K562 (cell line): Measurements from ENCODE around the gene CHN2. TPM values are rescaled to one million over a fixed set of nuclear protein-coding genes. Genes with fewer than 3 reads are reported as not detected.

Experiments used
- ATAC-seq: fragments of 200-7000 bp; cut with Tn5 transposase; 3 replicates; pipeline ENCODE4 v1.9.1; 2020; ENCODE audit warnings: moderate library complexity
- BruUV-seq: library from RNA; stranded (reverse); fragments of 400-500 nt; replicated peaks from 2 replicates; lab custom pipeline; 2021; lab: Mats Ljungman, UMichigan
- CTCF ChIA-PET: fragments of 300-600 bp; formaldehyde crosslinking; extraction: SDS; loops from one replicate; lab custom pipeline; 2021; ENCODE audit warnings: low intra/inter-chr PET ratio; lab: Yijun Ruan, JAX
- POLR2A ChIA-PET: fragments of 300-600, 350-650 bp; sonication (Branson Sonifier 250); formaldehyde crosslinking; extraction: SDS; loops from one replicate; lab custom pipeline; 2021; ENCODE audit warnings: antibody characterized with exemption, inconsistent platforms; lab: Yijun Ruan, JAX
- DNase-seq, 4 experiments: peaks; one replicate each; pipeline versions ENCODE4 v3.0.0 to v3.0.0-alpha.2; 2011 to 2018; ENCODE audit warnings: low spot score in 3 of 4, mixed read lengths in 3 of 4; ENCODE audit errors: extremely low read depth in 1 of 4
- FAIRE-seq: peaks from 2 replicates; lab custom pipeline; 2011; peaks lifted over from hg19 to GRCh38; lab: Jason Lieb, UNC
- H2AFZ ChIP-seq: 2 replicates; pipeline ENCODE4 v1.6.0; 2011; ENCODE audit warnings: low read depth, low read length, control low read depth, inconsistent platforms
- H3K27ac ChIP-seq: fragments of 200-600 bp; 3 replicates; pipeline ENCODE4 v1.8.0; 2011; ENCODE audit warnings: low read depth, mild to moderate bottlenecking, control low read depth, inconsistent platforms, low read length, moderate library complexity, mixed read lengths; ENCODE audit errors: extremely low read depth
- H3K27me3 ChIP-seq, 2 experiments: fragments of 300-600 bp in 1 of 2; 2 replicates in 1 of 2; 3 replicates in 1 of 2; pipeline versions ENCODE4 v1.6.0 to v1.8.0; 2011; ENCODE audit warnings: inconsistent platforms in 2 of 2, low read length in 2 of 2, mild to moderate bottlenecking in 1 of 2, mixed read lengths in 1 of 2, moderate library complexity in 1 of 2; ENCODE audit not compliant: control insufficient read depth in 2 of 2, insufficient read depth in 2 of 2
- H3K36me3 ChIP-seq: fragments of 300-600 bp; 3 replicates; pipeline ENCODE4 v1.8.0; 2011; ENCODE audit warnings: mild to moderate bottlenecking, low read length, inconsistent platforms; ENCODE audit not compliant: control insufficient read depth, insufficient read depth
- H3K4me1 ChIP-seq, 2 experiments: fragments of 200-600 bp in 1 of 2; replicated peaks in 1 of 2; 2 replicates in 1 of 2; 3 replicates in 1 of 2; pipeline versions ENCODE4 v1.5.1 to v1.8.0; 2011; ENCODE audit warnings: inconsistent platforms in 2 of 2, low read length in 2 of 2, mild to moderate bottlenecking in 1 of 2, mixed read lengths in 1 of 2, moderate library complexity in 1 of 2; ENCODE audit not compliant: control insufficient read depth in 2 of 2, insufficient read depth in 2 of 2
- H3K4me2 ChIP-seq: 2 replicates; pipeline ENCODE4 v1.6.1; 2011; ENCODE audit warnings: low read length, control low read depth, inconsistent platforms, mixed read lengths; ENCODE audit not compliant: insufficient read depth
- H3K4me3 ChIP-seq: fragments of 200-600 bp; sonication (generic), shearing (Covaris generic); 2 replicates; pipeline ENCODE4 v1.5.1; 2016; ENCODE audit warnings: control low read depth, inconsistent platforms
- H3K79me2 ChIP-seq: fragments of 200-600 bp; 3 replicates; pipeline ENCODE4 v1.8.0; 2011; ENCODE audit warnings: low read length, inconsistent platforms; ENCODE audit not compliant: control insufficient read depth, insufficient read depth
- H3K9ac ChIP-seq, 2 experiments: 2 replicates each; pipeline versions ENCODE4 v1.6.0 to v1.6.1; 2011; ENCODE audit warnings: low read depth in 2 of 2, low read length in 2 of 2, control low read depth in 1 of 2, inconsistent platforms in 1 of 2, mild to moderate bottlenecking in 1 of 2, mixed read lengths in 1 of 2; ENCODE audit not compliant: insufficient read depth in 1 of 2
- H3K9me1 ChIP-seq: one replicate; pipeline ENCODE4 v1.6.0; 2011; ENCODE audit warnings: inconsistent platforms, mild to moderate bottlenecking, low read length, moderate library complexity; ENCODE audit not compliant: control insufficient read depth, insufficient read depth
- H3K9me3 ChIP-seq: replicated peaks from 2 replicates; pipeline ENCODE4 v1.5.1; 2011; ENCODE audit warnings: low read depth, low read length, inconsistent platforms; ENCODE audit not compliant: control insufficient read depth, insufficient read depth
- H4K20me1 ChIP-seq: replicated peaks from 2 replicates; pipeline ENCODE4 v1.6.1; 2011; ENCODE audit warnings: low read length, inconsistent platforms, mixed read lengths; ENCODE audit not compliant: control insufficient read depth, insufficient read depth
- ATF7 ChIP-seq: fragments of 450-650 bp; IDR thresholded peaks from 2 replicates; pipeline ENCODE4 v1.7.1; 2014; ENCODE audit warnings: mild to moderate bottlenecking, moderate library complexity
- HBP1 ChIP-seq: fragments of 450-650 bp; formaldehyde crosslinking; IDR thresholded peaks from 2 replicates; pipeline ENCODE4 v1.4.0; 2022; ENCODE audit warnings: missing genetic modification characterization
- LCOR ChIP-seq: sonication (generic); formaldehyde crosslinking; IDR thresholded peaks from 2 replicates; pipeline ENCODE4 v1.8.0; 2022; ENCODE audit warnings: mild to moderate bottlenecking, missing genetic modification reagents
- NONO ChIP-seq, 2 experiments: fragments of 200-400 bp in 1 of 2; fragments of 450-650 bp in 1 of 2; formaldehyde crosslinking in 1 of 2; IDR thresholded peaks; 2 replicates each; pipeline ENCODE4 v1.6.1; 2017; ENCODE audit warnings: low read depth in 2 of 2, mild to moderate bottlenecking in 2 of 2, moderate library complexity in 2 of 2, low read length in 1 of 2
- RBM22 ChIP-seq: fragments of 200-400 bp; formaldehyde crosslinking; IDR thresholded peaks from 2 replicates; pipeline ENCODE4 v1.6.1; 2018; ENCODE audit warnings: low read length, low read depth; ENCODE audit not compliant: poor library complexity, severe bottlenecking
- SLC30A9 ChIP-seq: fragments of 250-450 bp; sonication (Bioruptor Pico); IDR thresholded peaks from 2 replicates; pipeline ENCODE4 v1.8.0; 2022; ENCODE audit warnings: mild to moderate bottlenecking, moderate library complexity
- SP2 ChIP-seq: IDR thresholded peaks from 2 replicates; pipeline ENCODE4 v1.6.1; 2011; ENCODE audit warnings: mild to moderate bottlenecking, low read depth, low read length, moderate library complexity; ENCODE audit not compliant: poor library complexity, severe bottlenecking; ENCODE audit errors: extremely low read depth
- ZNF232 ChIP-seq: sonication (generic); formaldehyde crosslinking; IDR thresholded peaks from 2 replicates; pipeline ENCODE4 v1.8.0; 2022; ENCODE audit warnings: mild to moderate bottlenecking, missing genetic modification reagents
- ZNF316 ChIP-seq: fragments of 450-650 bp; IDR thresholded peaks from 2 replicates; pipeline ENCODE4 v1.6.1; 2016
- ZNF695 ChIP-seq: fragments of 450-650 bp; formaldehyde crosslinking; IDR thresholded peaks from 2 replicates; pipeline ENCODE4 v1.4.0; 2020; ENCODE audit warnings: mild to moderate bottlenecking, moderate library complexity
- ZNF696 ChIP-seq: fragments of 250-450 bp; sonication (Bioruptor Pico); conservative IDR thresholded peaks from 2 replicates; pipeline ENCODE4 v1.4.0; 2020; ENCODE audit warnings: mild to moderate bottlenecking, moderate library complexity
- ZNF764 ChIP-seq: fragments of 250-450 bp; sonication (Bioruptor Pico); IDR thresholded peaks from 2 replicates; pipeline ENCODE4 v1.4.0; 2020; ENCODE audit warnings: low read depth, mild to moderate bottlenecking, moderate library complexity
- WGBS: fragments of 100-300 bp; shearing (Covaris generic); methylation state at CpG from one replicate; pipeline ENCODE4 v1.1.6; 2016; ENCODE audit warnings: low coverage, mixed read lengths; ENCODE audit not compliant: insufficient coverage; ENCODE audit errors: missing lambda C conversion rate; 5-methylcytosine and 5-hydroxymethylcytosine counted together
- in situ Hi-C: fragments of 300-500 bp; cut with MboI; formaldehyde crosslinking; loops from 4 replicates; pipeline ENCODE4 v1.15.0; 2018; ENCODE audit warnings: inconsistent platforms, mixed read lengths
- intact Hi-C: fragments of 100-400 bp; cut with micrococcal nuclease; formaldehyde crosslinking; loops from 2 replicates; pipeline ENCODE4 v1.14.2; 2022
- polyA plus RNA-seq, 8 experiments: library from polyadenylated mRNA; depleted of rRNA in 4 of 8; stranded (reverse) in 5 of 8; unstranded in 3 of 8; fragments of >200 nt; fragmentation: Nextera tagmentation in 2 of 8; fragmentation: Illumina TruSeq in 1 of 8; extraction: Ambion mirVana in 2 of 8; extraction: Trizol in 1 of 8; gene quantifications; 2 replicates each; pipeline versions ENCODE4 v1.2.1 to v1.2.3, GENCODE V29; 2011 to 2014; ENCODE audit warnings: inconsistent platforms in 1 of 8, missing spikeins in 1 of 8
- total RNA-seq, 7 experiments: library from RNA; depleted of rRNA in 6 of 7; stranded (reverse); fragments of >200 nt in 6 of 7; fragmentation: Illumina TruSeq in 2 of 7; extraction: Trizol in 2 of 7; gene quantifications; 2 replicates each; pipeline versions ENCODE4 v1.2.1 to v1.2.3, GENCODE V29; 2011 to 2021; ENCODE audit warnings: low replicate concordance in 1 of 7
- TF ChIP-seq, protein P1 (sequence below): sonication (generic); formaldehyde crosslinking; IDR thresholded peaks from 2 replicates; pipeline ENCODE4 v1.8.0; 2022; ENCODE audit warnings: missing genetic modification reagents, mild to moderate bottlenecking, borderline replicate concordance

The CHN2 gene
- total and polyA plus RNA-seq, 9 of the 15 experiments (the other 6 are each of a cell fraction or from before 2014, with no cell fraction given), result 0.12 to 2.1 (median 0.31) TPM; not detected in 1

- TF ChIP-seq ZNF232 (CRISPR knock-in tag) (no peak), SLC30A9 (CRISPR knock-in tag) (no peak), NONO (IDR thresholded peaks at IDR 0.05; ENCODE audit: low read depth in 2 of 2, low read length in 1 of 2) (no peak), ZNF696 (CRISPR knock-in tag) (no peak), ZNF695 (CRISPR knock-in tag) (no peak), SP2 (no peak), ZNF764 (CRISPR knock-in tag) (no peak), RBM22 (no peak), ATF7 (no peak), HBP1 (no peak), ZNF316 (no peak), LCOR (CRISPR knock-in tag) (no peak)
- TF ChIP-seq, protein P1, sequence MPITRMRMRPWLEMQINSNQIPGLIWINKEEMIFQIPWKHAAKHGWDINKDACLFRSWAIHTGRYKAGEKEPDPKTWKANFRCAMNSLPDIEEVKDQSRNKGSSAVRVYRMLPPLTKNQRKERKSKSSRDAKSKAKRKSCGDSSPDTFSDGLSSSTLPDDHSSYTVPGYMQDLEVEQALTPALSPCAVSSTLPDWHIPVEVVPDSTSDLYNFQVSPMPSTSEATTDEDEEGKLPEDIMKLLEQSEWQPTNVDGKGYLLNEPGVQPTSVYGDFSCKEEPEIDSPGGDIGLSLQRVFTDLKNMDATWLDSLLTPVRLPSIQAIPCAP (CRISPR knock-in tag), result no peak
- no TSS peak for BruUV-seq
- Histone ChIP-seq H3K79me2 (no peaks in the 10 kb centered on the region), H4K20me1 (no peaks in the 10 kb centered on the region), H3K27ac (no peak overlapping the region), H3K9ac (no peak overlapping the region), H3K4me1 (no peaks in the 10 kb centered on the region), H3K27me3 (peaks cover 0 to 3% of the 10 kb centered on the region in 2 experiments; a peak in 2 of 5 replicates), H2AFZ (no peak overlapping the region), H3K4me2 (no peak overlapping the region), H3K36me3 (no peaks in the 10 kb centered on the region), H3K9me1 (no peaks in the 10 kb centered on the region), H3K4me3 (no peak overlapping the region), H3K9me3 (no peaks in the 10 kb centered on the region)
- intact Hi-C loops (no loop called here), in situ Hi-C loops (no loop called here)
- ATAC-seq, result no peak
- ChIA-PET POLR2A (no interaction called here), CTCF (interaction anchor here (0.7 kb wide), 1 partner anchor 128 kb away, joined by 3 read pairs; no protein-coding TSS in a partner anchor)
- WGBS, result 3% methylated on average over 4 of the region's 4 CpGs
- no peak for FAIRE-seq
- no peak for DNase-seq
These were observed 311.4 kb downstream of the CHN2 start for GRCh38 chr7:29505931-29506330.
